ENCODE data around the gene SRSF1.

SRSF1 gene

DNA sequence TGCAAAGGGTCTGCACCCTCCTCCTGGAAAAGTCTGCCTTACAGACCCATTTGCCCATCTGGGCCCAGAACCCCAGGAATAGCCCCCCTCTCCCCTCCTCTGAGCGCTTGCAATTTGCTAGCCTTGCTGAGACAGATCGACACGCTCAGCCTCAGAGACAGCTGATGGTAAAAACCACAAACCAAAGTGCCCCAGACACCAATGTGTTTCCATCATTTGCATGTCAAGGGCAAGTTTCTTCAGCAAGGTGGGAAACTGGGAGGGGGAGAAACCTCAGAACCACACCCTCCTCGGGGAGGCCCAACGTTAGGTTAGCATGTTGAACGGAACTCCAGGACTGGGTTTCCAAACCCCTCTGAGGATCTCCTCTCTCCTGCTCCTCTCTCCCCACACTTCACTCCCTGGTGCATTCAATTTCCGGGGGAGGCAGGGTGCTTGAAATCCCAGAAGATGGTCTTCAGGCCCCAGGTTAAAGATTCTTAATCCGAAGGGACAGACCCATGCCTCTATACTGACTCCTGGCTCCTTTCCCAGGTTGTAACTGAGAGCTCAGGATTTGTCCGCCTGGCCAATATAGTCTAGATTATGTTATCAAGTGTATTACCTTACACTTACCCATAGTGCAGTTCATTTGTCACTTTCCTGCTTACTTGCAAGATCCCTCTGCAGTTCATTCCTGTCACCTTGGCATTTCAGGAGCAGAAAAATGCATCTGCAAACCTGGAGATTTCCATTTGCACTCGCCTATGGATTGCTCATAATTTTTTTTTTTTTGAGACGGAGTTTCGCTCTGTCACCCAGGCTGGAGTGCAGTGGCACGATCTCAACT is 50.5 kb downstream of the SRSF1 start:
- TF ChIP-seq TAF1 (IDR thresholded peaks at IDR 0.05; ENCODE audit: borderline replicate concordance, insufficient read depth, low read length) (no peak), POLR2AphosphoS5 (IDR thresholded peaks at IDR 0.05; ENCODE audit: low read depth, low read length) (no peak), FOXP2 (optimal IDR thresholded peaks at IDR 0.05; ENCODE audit: borderline replicate concordance, extremely low read depth, extremely low read length, insufficient read depth) (no peak), SIN3A (IDR thresholded peaks at IDR 0.05; ENCODE audit: borderline replicate concordance, insufficient read depth, low read length) (no peak)
- TF ChIP-seq, protein P1, sequence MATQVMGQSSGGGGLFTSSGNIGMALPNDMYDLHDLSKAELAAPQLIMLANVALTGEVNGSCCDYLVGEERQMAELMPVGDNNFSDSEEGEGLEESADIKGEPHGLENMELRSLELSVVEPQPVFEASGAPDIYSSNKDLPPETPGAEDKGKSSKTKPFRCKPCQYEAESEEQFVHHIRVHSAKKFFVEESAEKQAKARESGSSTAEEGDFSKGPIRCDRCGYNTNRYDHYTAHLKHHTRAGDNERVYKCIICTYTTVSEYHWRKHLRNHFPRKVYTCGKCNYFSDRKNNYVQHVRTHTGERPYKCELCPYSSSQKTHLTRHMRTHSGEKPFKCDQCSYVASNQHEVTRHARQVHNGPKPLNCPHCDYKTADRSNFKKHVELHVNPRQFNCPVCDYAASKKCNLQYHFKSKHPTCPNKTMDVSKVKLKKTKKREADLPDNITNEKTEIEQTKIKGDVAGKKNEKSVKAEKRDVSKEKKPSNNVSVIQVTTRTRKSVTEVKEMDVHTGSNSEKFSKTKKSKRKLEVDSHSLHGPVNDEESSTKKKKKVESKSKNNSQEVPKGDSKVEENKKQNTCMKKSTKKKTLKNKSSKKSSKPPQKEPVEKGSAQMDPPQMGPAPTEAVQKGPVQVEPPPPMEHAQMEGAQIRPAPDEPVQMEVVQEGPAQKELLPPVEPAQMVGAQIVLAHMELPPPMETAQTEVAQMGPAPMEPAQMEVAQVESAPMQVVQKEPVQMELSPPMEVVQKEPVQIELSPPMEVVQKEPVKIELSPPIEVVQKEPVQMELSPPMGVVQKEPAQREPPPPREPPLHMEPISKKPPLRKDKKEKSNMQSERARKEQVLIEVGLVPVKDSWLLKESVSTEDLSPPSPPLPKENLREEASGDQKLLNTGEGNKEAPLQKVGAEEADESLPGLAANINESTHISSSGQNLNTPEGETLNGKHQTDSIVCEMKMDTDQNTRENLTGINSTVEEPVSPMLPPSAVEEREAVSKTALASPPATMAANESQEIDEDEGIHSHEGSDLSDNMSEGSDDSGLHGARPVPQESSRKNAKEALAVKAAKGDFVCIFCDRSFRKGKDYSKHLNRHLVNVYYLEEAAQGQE (IDR thresholded peaks at IDR 0.05; ENCODE audit: insufficient read depth in 1 of 2, low read depth in 2 of 2, low read length in 2 of 2) = no peak

DNA sequence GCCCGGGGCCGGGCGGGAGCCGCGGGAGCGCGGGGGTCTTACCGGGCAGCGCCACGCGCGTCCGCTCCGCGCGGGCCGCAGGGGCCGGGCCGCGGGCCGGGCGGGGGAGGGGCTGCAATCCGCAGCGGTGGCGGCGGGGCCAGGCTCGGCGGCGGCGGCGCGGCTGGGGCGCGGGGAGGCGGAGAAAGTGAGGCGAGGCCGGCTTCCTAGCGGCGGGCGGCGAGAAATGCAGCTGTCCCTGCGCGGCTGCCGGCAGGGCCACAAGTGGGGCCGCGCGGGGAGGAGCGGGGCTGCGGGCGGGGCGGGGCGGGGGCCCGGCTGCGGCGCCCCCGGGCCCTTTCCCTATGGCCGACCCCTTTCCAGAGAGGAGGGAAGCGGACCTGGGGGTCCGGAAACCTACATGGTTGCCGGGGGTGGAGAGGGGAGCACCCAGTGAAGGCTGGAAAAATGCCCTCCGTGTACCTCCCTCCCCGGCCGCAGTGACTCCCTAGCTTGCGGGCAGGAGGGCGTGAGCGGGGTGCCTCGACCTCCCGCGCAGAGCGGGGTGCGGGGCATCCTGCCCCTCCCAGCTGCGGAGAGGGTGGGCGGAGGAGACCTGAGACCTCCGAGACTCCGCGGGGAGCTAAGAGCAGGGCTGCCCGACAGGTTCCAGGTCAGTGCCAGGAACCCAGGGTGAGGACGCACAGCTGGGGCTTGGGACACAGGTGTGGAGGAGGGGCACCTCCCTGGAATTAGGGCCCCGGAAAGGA is 51.7 kb downstream of the SRSF1 start, which contains the start of gene CUEDC1:
CUEDC1 (minus strand) TSS at position 230 of the 749 bp plus-strand sequence. CDS start 69,848 bp downstream, outside the sequence.
- no peak for TF ChIP-seq TAF1 (IDR thresholded peaks at IDR 0.05; ENCODE audit: borderline replicate concordance, insufficient read depth, low read length)
- TF ChIP-seq POLR2AphosphoS5 (IDR thresholded peaks at IDR 0.05; ENCODE audit: low read depth, low read length) = no peak
- TF ChIP-seq FOXP2 (optimal IDR thresholded peaks at IDR 0.05; ENCODE audit: borderline replicate concordance, extremely low read depth, extremely low read length, insufficient read depth) = peak; percentile 43
- no peak for TF ChIP-seq SIN3A (IDR thresholded peaks at IDR 0.05; ENCODE audit: borderline replicate concordance, insufficient read depth, low read length)

DNA sequence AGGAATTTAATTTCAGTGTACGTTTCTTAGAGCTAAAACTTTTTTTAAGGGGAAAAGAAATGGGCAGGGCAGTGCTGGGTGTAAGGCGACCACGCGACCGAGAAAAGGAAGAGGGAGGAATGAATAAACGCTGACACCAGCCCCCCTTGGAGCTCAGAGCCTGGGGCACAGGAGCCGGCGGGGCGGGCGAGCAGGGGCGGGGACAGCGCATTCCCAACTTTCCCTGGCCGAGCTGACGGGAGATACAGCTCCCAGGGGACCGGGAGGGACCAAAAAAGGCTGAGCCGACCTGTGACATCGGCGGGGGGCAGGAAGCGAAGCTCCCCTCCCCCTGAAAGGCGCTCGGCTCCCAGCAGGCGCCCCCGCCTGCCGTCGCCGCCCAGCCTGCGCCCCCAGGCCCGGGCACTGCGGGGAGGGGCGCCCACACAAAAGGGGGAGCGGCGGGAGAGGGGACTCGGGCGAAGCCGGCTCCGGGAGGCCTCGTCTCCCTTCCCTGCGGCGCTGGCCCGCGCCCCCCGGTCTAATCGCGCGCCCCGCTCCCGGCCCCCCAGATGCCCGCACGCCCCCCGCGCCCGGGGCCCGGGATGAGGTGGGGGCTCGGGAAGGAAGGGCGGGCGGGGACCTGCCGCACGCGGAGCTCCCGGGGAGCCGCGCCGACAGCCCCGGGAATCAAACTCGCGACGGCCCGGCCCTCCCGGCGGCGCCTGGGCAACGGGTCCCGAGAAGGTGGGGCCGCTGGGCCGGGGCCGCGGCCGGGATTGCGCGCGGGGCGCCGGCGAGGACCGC is 52.5 kb downstream of the SRSF1 start:
- TF ChIP-seq, protein P1 (IDR thresholded peaks at IDR 0.05; ENCODE audit: insufficient read depth in 1 of 2, low read depth in 2 of 2, low read length in 2 of 2) = no peak
- TF ChIP-seq FOXP2 (optimal IDR thresholded peaks at IDR 0.05; ENCODE audit: borderline replicate concordance, extremely low read depth, extremely low read length, insufficient read depth) = no peak
- no peak for TF ChIP-seq TAF1 (IDR thresholded peaks at IDR 0.05; ENCODE audit: borderline replicate concordance, insufficient read depth, low read length)
- no peak for TF ChIP-seq SIN3A (IDR thresholded peaks at IDR 0.05; ENCODE audit: borderline replicate concordance, insufficient read depth, low read length)
- TF ChIP-seq POLR2AphosphoS5 (IDR thresholded peaks at IDR 0.05; ENCODE audit: low read depth, low read length) = no peak

DNA sequence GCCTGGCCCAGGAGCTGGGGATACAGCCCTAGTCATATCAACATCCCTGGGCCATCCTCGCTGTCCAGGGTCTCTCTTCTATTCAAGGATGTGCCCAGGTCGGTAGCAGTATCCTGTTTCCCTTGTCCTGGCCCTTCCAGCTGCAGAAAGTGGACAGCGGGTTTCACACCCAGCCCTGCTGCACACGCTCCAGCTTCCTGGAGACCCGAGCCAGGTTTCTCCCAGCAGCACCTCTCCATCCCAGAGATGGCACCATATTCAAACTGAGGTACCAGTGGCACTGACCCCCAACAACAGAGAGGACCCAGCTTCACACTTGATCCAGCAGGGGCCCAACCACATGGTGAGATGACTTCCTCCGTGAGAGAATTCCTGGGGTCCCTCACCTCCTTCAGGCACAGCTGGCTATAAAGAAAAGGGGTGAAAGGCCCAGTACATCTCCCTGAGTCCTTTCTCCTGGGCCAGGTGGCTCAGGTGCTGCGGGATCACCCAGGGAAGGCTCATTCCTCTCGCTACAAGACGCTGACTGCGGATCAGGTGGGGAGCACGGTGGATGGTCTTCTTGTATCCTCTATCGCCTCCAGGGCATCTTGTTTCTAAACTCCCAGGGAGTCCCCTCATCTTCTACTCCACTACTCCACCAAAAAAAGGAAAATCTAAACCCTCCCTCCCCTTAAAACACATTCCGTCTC is 53.2 kb downstream of the SRSF1 start:
- TF ChIP-seq SIN3A (IDR thresholded peaks at IDR 0.05; ENCODE audit: borderline replicate concordance, insufficient read depth, low read length) (no peak), FOXP2 (optimal IDR thresholded peaks at IDR 0.05; ENCODE audit: borderline replicate concordance, extremely low read depth, extremely low read length, insufficient read depth) (no peak), POLR2AphosphoS5 (IDR thresholded peaks at IDR 0.05; ENCODE audit: low read depth, low read length) (no peak), TAF1 (IDR thresholded peaks at IDR 0.05; ENCODE audit: borderline replicate concordance, insufficient read depth, low read length) (no peak)
- TF ChIP-seq, protein P1 (IDR thresholded peaks at IDR 0.05; ENCODE audit: insufficient read depth in 1 of 2, low read depth in 2 of 2, low read length in 2 of 2) = peak in 1 of 2 experiments; percentile 61; a peak in 1 of 4 replicates

Measured in PFSK-1 (cell line).